K562 (cell line): Measurements from ENCODE around the gene MSRB3. TPM values are rescaled to one million over a fixed set of nuclear protein-coding genes. Genes with fewer than 3 reads are reported as not detected.

Experiments used
- ATAC-seq: fragments of 200-7000 bp; cut with Tn5 transposase; 3 replicates; pipeline ENCODE4 v1.9.1; 2020; ENCODE audit warnings: moderate library complexity
- BruUV-seq: library from RNA; stranded (reverse); fragments of 400-500 nt; replicated peaks from 2 replicates; lab custom pipeline; 2021; lab: Mats Ljungman, UMichigan
- CTCF ChIA-PET: fragments of 300-600 bp; formaldehyde crosslinking; extraction: SDS; loops from one replicate; lab custom pipeline; 2021; ENCODE audit warnings: low intra/inter-chr PET ratio; lab: Yijun Ruan, JAX
- POLR2A ChIA-PET: fragments of 300-600, 350-650 bp; sonication (Branson Sonifier 250); formaldehyde crosslinking; extraction: SDS; loops from one replicate; lab custom pipeline; 2021; ENCODE audit warnings: antibody characterized with exemption, inconsistent platforms; lab: Yijun Ruan, JAX
- DNase-seq, 4 experiments: peaks; one replicate each; pipeline versions ENCODE4 v3.0.0 to v3.0.0-alpha.2; 2011 to 2018; ENCODE audit warnings: low spot score in 3 of 4, mixed read lengths in 3 of 4; ENCODE audit errors: extremely low read depth in 1 of 4
- FAIRE-seq: peaks from 2 replicates; lab custom pipeline; 2011; peaks lifted over from hg19 to GRCh38; lab: Jason Lieb, UNC
- H2AFZ ChIP-seq: 2 replicates; pipeline ENCODE4 v1.6.0; 2011; ENCODE audit warnings: low read depth, low read length, control low read depth, inconsistent platforms
- H3K27ac ChIP-seq: fragments of 200-600 bp; 3 replicates; pipeline ENCODE4 v1.8.0; 2011; ENCODE audit warnings: low read depth, mild to moderate bottlenecking, control low read depth, inconsistent platforms, low read length, moderate library complexity, mixed read lengths; ENCODE audit errors: extremely low read depth
- H3K27me3 ChIP-seq, 2 experiments: fragments of 300-600 bp in 1 of 2; 2 replicates in 1 of 2; 3 replicates in 1 of 2; pipeline versions ENCODE4 v1.6.0 to v1.8.0; 2011; ENCODE audit warnings: inconsistent platforms in 2 of 2, low read length in 2 of 2, mild to moderate bottlenecking in 1 of 2, mixed read lengths in 1 of 2, moderate library complexity in 1 of 2; ENCODE audit not compliant: control insufficient read depth in 2 of 2, insufficient read depth in 2 of 2
- H3K36me3 ChIP-seq: fragments of 300-600 bp; 3 replicates; pipeline ENCODE4 v1.8.0; 2011; ENCODE audit warnings: mild to moderate bottlenecking, low read length, inconsistent platforms; ENCODE audit not compliant: control insufficient read depth, insufficient read depth
- H3K4me1 ChIP-seq, 2 experiments: fragments of 200-600 bp in 1 of 2; replicated peaks in 1 of 2; 2 replicates in 1 of 2; 3 replicates in 1 of 2; pipeline versions ENCODE4 v1.5.1 to v1.8.0; 2011; ENCODE audit warnings: inconsistent platforms in 2 of 2, low read length in 2 of 2, mild to moderate bottlenecking in 1 of 2, mixed read lengths in 1 of 2, moderate library complexity in 1 of 2; ENCODE audit not compliant: control insufficient read depth in 2 of 2, insufficient read depth in 2 of 2
- H3K4me2 ChIP-seq: 2 replicates; pipeline ENCODE4 v1.6.1; 2011; ENCODE audit warnings: low read length, control low read depth, inconsistent platforms, mixed read lengths; ENCODE audit not compliant: insufficient read depth
- H3K4me3 ChIP-seq: fragments of 200-600 bp; sonication (generic), shearing (Covaris generic); 2 replicates; pipeline ENCODE4 v1.5.1; 2016; ENCODE audit warnings: control low read depth, inconsistent platforms
- H3K79me2 ChIP-seq: fragments of 200-600 bp; 3 replicates; pipeline ENCODE4 v1.8.0; 2011; ENCODE audit warnings: low read length, inconsistent platforms; ENCODE audit not compliant: control insufficient read depth, insufficient read depth
- H3K9ac ChIP-seq, 2 experiments: 2 replicates each; pipeline versions ENCODE4 v1.6.0 to v1.6.1; 2011; ENCODE audit warnings: low read depth in 2 of 2, low read length in 2 of 2, control low read depth in 1 of 2, inconsistent platforms in 1 of 2, mild to moderate bottlenecking in 1 of 2, mixed read lengths in 1 of 2; ENCODE audit not compliant: insufficient read depth in 1 of 2
- H3K9me1 ChIP-seq: one replicate; pipeline ENCODE4 v1.6.0; 2011; ENCODE audit warnings: inconsistent platforms, mild to moderate bottlenecking, low read length, moderate library complexity; ENCODE audit not compliant: control insufficient read depth, insufficient read depth
- H3K9me3 ChIP-seq: replicated peaks from 2 replicates; pipeline ENCODE4 v1.5.1; 2011; ENCODE audit warnings: low read depth, low read length, inconsistent platforms; ENCODE audit not compliant: control insufficient read depth, insufficient read depth
- H4K20me1 ChIP-seq: replicated peaks from 2 replicates; pipeline ENCODE4 v1.6.1; 2011; ENCODE audit warnings: low read length, inconsistent platforms, mixed read lengths; ENCODE audit not compliant: control insufficient read depth, insufficient read depth
- ETS1 ChIP-seq: conservative IDR thresholded peaks from 2 replicates; pipeline ENCODE4 v1.6.1; 2011; ENCODE audit warnings: low read depth, mild to moderate bottlenecking, low read length; ENCODE audit not compliant: control insufficient read depth
- NFIC ChIP-seq: fragments of 450-650 bp; IDR thresholded peaks from 2 replicates; pipeline ENCODE4 v1.6.1; 2017; ENCODE audit warnings: mild to moderate bottlenecking, inconsistent platforms
- RBM15 ChIP-seq: fragments of 200-400 bp; formaldehyde crosslinking; IDR thresholded peaks from 2 replicates; pipeline ENCODE4 v1.6.1; 2018; ENCODE audit warnings: mild to moderate bottlenecking, low read length, moderate library complexity; ENCODE audit not compliant: insufficient read depth
- SAFB ChIP-seq: fragments of 200-400 bp; formaldehyde crosslinking; IDR thresholded peaks from 2 replicates; pipeline ENCODE4 v1.6.1; 2017; ENCODE audit warnings: low read depth, low read length, borderline replicate concordance
- SMARCB1 ChIP-seq: IDR thresholded peaks from 2 replicates; pipeline ENCODE4 v1.6.1; 2011; ENCODE audit warnings: improper control_type of control experiment, low read depth; ENCODE audit not compliant: insufficient read length
- SNRNP70 ChIP-seq: fragments of 200-400 bp; formaldehyde crosslinking; optimal IDR thresholded peaks from 2 replicates; pipeline ENCODE3; 2017; ENCODE audit warnings: low read depth, low read length
- TARDBP ChIP-seq: fragments of 450-650 bp; IDR thresholded peaks from 2 replicates; pipeline ENCODE4 v1.6.1; 2016
- TEAD4 ChIP-seq, 2 experiments: sonication (generic) in 1 of 2; formaldehyde crosslinking in 1 of 2; IDR thresholded peaks; 2 replicates each; pipeline versions ENCODE4 v1.6.1 to v1.8.0; 2012 to 2022; ENCODE audit warnings: borderline replicate concordance in 1 of 2, inconsistent platforms in 1 of 2, low read length in 1 of 2, mild to moderate bottlenecking in 1 of 2, missing genetic modification reagents in 1 of 2
- ZNF253 ChIP-seq: fragments of 250-450 bp; sonication (Bioruptor Pico); conservative IDR thresholded peaks from 2 replicates; pipeline ENCODE4 v1.6.1; 2021; ENCODE audit warnings: mild to moderate bottlenecking
- WGBS: fragments of 100-300 bp; shearing (Covaris generic); methylation state at CpG from one replicate; pipeline ENCODE4 v1.1.6; 2016; ENCODE audit warnings: low coverage, mixed read lengths; ENCODE audit not compliant: insufficient coverage; ENCODE audit errors: missing lambda C conversion rate; 5-methylcytosine and 5-hydroxymethylcytosine counted together
- in situ Hi-C: fragments of 300-500 bp; cut with MboI; formaldehyde crosslinking; loops from 4 replicates; pipeline ENCODE4 v1.15.0; 2018; ENCODE audit warnings: inconsistent platforms, mixed read lengths
- intact Hi-C: fragments of 100-400 bp; cut with micrococcal nuclease; formaldehyde crosslinking; loops from 2 replicates; pipeline ENCODE4 v1.14.2; 2022
- polyA plus RNA-seq, 8 experiments: library from polyadenylated mRNA; depleted of rRNA in 4 of 8; stranded (reverse) in 5 of 8; unstranded in 3 of 8; fragments of >200 nt; fragmentation: Nextera tagmentation in 2 of 8; fragmentation: Illumina TruSeq in 1 of 8; extraction: Ambion mirVana in 2 of 8; extraction: Trizol in 1 of 8; gene quantifications; 2 replicates each; pipeline versions ENCODE4 v1.2.1 to v1.2.3, GENCODE V29; 2011 to 2014; ENCODE audit warnings: inconsistent platforms in 1 of 8, missing spikeins in 1 of 8
- total RNA-seq, 7 experiments: library from RNA; depleted of rRNA in 6 of 7; stranded (reverse); fragments of >200 nt in 6 of 7; fragmentation: Illumina TruSeq in 2 of 7; extraction: Trizol in 2 of 7; gene quantifications; 2 replicates each; pipeline versions ENCODE4 v1.2.1 to v1.2.3, GENCODE V29; 2011 to 2021; ENCODE audit warnings: low replicate concordance in 1 of 7

MSRB3 gene
- total and polyA plus RNA-seq, 9 of the 15 experiments (the other 6 are each of a cell fraction or from before 2014, with no cell fraction given), result 0.04 TPM; not detected in 8

GRCh38 chr12:65495233-65495632, 216.8 kb downstream of the MSRB3 start:
- no peaks in the 10 kb centered on the region for H4K20me1 ChIP-seq
- DNase-seq (no peak), ATAC-seq (no peak), FAIRE-seq (no peak)
- no peaks in the 10 kb centered on the region for H3K36me3 ChIP-seq
- intact Hi-C loops (no loop called here), in situ Hi-C loops (no loop called here)
- no peak overlapping the region for H2AFZ ChIP-seq
- H3K79me2 ChIP-seq, result no peaks in the 10 kb centered on the region
- no peak overlapping the region for H3K27ac ChIP-seq
- CTCF ChIA-PET, result no interaction called here
- no peak overlapping the region for H3K4me2 ChIP-seq
- no peak for TF ChIP-seq NFIC
- TF ChIP-seq RBM15, result no peak
- TF ChIP-seq SMARCB1, result no peak
- no peak for TF ChIP-seq TARDBP
- TF ChIP-seq TEAD4 (IDR thresholded peaks at IDR 0.05; ENCODE audit: low read length), result no peak
- TF ChIP-seq TEAD4 (CRISPR knock-in tag; IDR thresholded peaks at IDR 0.05; ENCODE audit: borderline replicate concordance), result no peak
- no peak for TF ChIP-seq ZNF253 (CRISPR knock-in tag)
- no peak for TF ChIP-seq SAFB
- TF ChIP-seq SNRNP70, result no peak
- no peak for TF ChIP-seq ETS1
- H3K9me3 ChIP-seq, result no peaks in the 10 kb centered on the region
- H3K9me1 ChIP-seq, result no peaks in the 10 kb centered on the region
- H3K27me3 ChIP-seq, result no peaks in the 10 kb centered on the region
- no peak overlapping the region for H3K9ac ChIP-seq
- POLR2A ChIA-PET, result interaction anchor here (0.5 kb wide), 1 partner anchor 905 kb away, joined by 5 read pairs; no protein-coding TSS in a partner anchor
- no peaks in the 10 kb centered on the region for H3K4me1 ChIP-seq
- BruUV-seq, result no TSS peak
- H3K4me3 ChIP-seq, result no peak overlapping the region
- WGBS, result 0% methylated on average over 2 of the region's 2 CpGs
